Measurements from ENCODE around the gene CDH11.

GRCh38 chr16:65102326-65102725, 19.5 kb downstream of the CDH11 start:
- TF ChIP-seq CTCF (IDR thresholded peaks at IDR 0.05) (no peak), ZFX (IDR thresholded peaks at IDR 0.05; ENCODE audit: borderline replicate concordance) (no peak)

All from 22Rv1 (cell line).